GM12878 (cell line): ENCODE data around the gene MMEL1. TPM values are rescaled to one million over a fixed set of nuclear protein-coding genes. Genes with fewer than 3 reads are reported as not detected.

ENCODE experiments used
- ATAC-seq: fragments of 200-7000 bp; cut with Tn5 transposase; 3 replicates; pipeline ENCODE4 v1.9.1; 2020; ENCODE audit warnings: mild to moderate bottlenecking, moderate library complexity
- BruUV-seq: library from RNA; stranded (reverse); fragments of 400-500 nt; replicated peaks from 2 replicates; lab custom pipeline; 2021; lab: Mats Ljungman, UMichigan
- CTCF ChIA-PET: fragments of 300-600 bp; sonication (Branson Sonifier 250); formaldehyde crosslinking; extraction: SDS; loops from one replicate; lab custom pipeline; 2021; ENCODE audit warnings: inconsistent platforms; lab: Yijun Ruan, JAX
- POLR2A ChIA-PET: fragments of 350-600 bp; formaldehyde crosslinking; extraction: SDS; loops from one replicate; lab custom pipeline; 2021; ENCODE audit warnings: inconsistent platforms; lab: Charles Lee
- RAD21 ChIA-PET: fragments of 300-600 bp; sonication (Branson Sonifier 250); formaldehyde crosslinking; loops from one replicate; lab custom pipeline; 2023; ENCODE audit warnings: antibody characterized with exemption; ENCODE audit not compliant: unreplicated experiment; lab: Charles Lee
- SMC1A ChIA-PET: fragments of 300-600 bp; sonication (Branson Sonifier 250); formaldehyde crosslinking; loops from one replicate; lab custom pipeline; 2023; ENCODE audit not compliant: unreplicated experiment, uncharacterized antibody; lab: Charles Lee
- DNase-seq: peaks from one replicate; pipeline ENCODE4 v3.0.0-alpha.2; 2011; ENCODE audit warnings: low read depth, low spot score
- FAIRE-seq: peaks from 3 replicates; lab custom pipeline; 2011; peaks lifted over from hg19 to GRCh38; lab: Jason Lieb, UNC
- H2AFZ ChIP-seq: 2 replicates; pipeline ENCODE4 v1.6.0; 2011; ENCODE audit warnings: low read depth, low read length, control low read depth; ENCODE audit not compliant: control insufficient read depth
- H3K27ac ChIP-seq: 2 replicates; pipeline ENCODE4 v1.5.1; 2011; ENCODE audit warnings: control low read depth; ENCODE audit not compliant: control insufficient read depth, insufficient read depth
- H3K27me3 ChIP-seq, 2 experiments: replicated peaks in 1 of 2; 2 replicates each; pipeline versions ENCODE4 v1.6.0 to v1.6.1; 2011; ENCODE audit warnings: low read length in 1 of 2; ENCODE audit not compliant: control insufficient read depth in 2 of 2, insufficient read depth in 2 of 2
- H3K36me3 ChIP-seq, 2 experiments: 2 replicates each; pipeline ENCODE4 v1.5.1; 2011; ENCODE audit warnings: low read length in 1 of 2; ENCODE audit not compliant: control insufficient read depth in 2 of 2, insufficient read depth in 2 of 2
- H3K4me1 ChIP-seq: 2 replicates; pipeline ENCODE4 v1.6.1; 2011; ENCODE audit warnings: mild to moderate bottlenecking, low read length, moderate library complexity, mixed read lengths; ENCODE audit not compliant: control insufficient read depth, insufficient read depth
- H3K4me2 ChIP-seq: 2 replicates; pipeline ENCODE4 v1.6.0; 2011; ENCODE audit warnings: control low read depth; ENCODE audit not compliant: control insufficient read depth, insufficient read depth
- H3K4me3 ChIP-seq: fragments of 200-600 bp; sonication (generic); 2 replicates; pipeline ENCODE4 v1.5.1; 2016
- H3K79me2 ChIP-seq: 2 replicates; pipeline ENCODE4 v1.6.0; 2011; ENCODE audit warnings: low read length; ENCODE audit not compliant: control insufficient read depth, insufficient read depth
- H3K9ac ChIP-seq: 2 replicates; pipeline ENCODE4 v1.8.0; 2011; ENCODE audit warnings: low read length, control low read depth, mixed read lengths; ENCODE audit not compliant: control insufficient read depth, insufficient read depth
- H3K9me3 ChIP-seq: replicated peaks from 3 replicates; pipeline ENCODE4 v1.5.1; 2011; ENCODE audit warnings: mild to moderate bottlenecking, low read length; ENCODE audit not compliant: control insufficient read depth, insufficient read depth
- H4K20me1 ChIP-seq: 2 replicates; pipeline ENCODE4 v1.6.0; 2011; ENCODE audit not compliant: control insufficient read depth, insufficient read depth
- ATF3 ChIP-seq: IDR thresholded peaks from 2 replicates; pipeline ENCODE4 v1.6.1; 2011; ENCODE audit warnings: low read depth, mild to moderate bottlenecking, low read length, moderate library complexity, borderline replicate concordance; ENCODE audit errors: extremely low read depth
- DPF2 ChIP-seq: fragments of 450-650 bp; IDR thresholded peaks from 2 replicates; pipeline ENCODE4 v1.6.1; 2017; ENCODE audit warnings: mild to moderate bottlenecking
- KAT2A ChIP-seq: conservative IDR thresholded peaks from 2 replicates; pipeline ENCODE4 v1.6.1; 2011; ENCODE audit warnings: low read depth, low read length; ENCODE audit not compliant: control insufficient read depth
- MXI1 ChIP-seq: fragments of 150-350 bp; IDR thresholded peaks from 2 replicates; pipeline ENCODE4 v1.6.1; 2011; ENCODE audit warnings: low read depth, mild to moderate bottlenecking, inconsistent platforms, low read length, improper control_type of control experiment
- SPI1 ChIP-seq: IDR thresholded peaks from 2 replicates; pipeline ENCODE4 v1.6.1; 2011; ENCODE audit warnings: low read depth, mild to moderate bottlenecking, low read length, moderate library complexity, borderline replicate concordance; ENCODE audit not compliant: insufficient read depth
- WGBS: methylation state at CpG from one replicate; pipeline ENCODE4 v1.1.6; 2016; ENCODE audit warnings: low lambda C conversion rate; ENCODE audit not compliant: insufficient replicate concordance, insufficient coverage; ENCODE audit errors: missing lambda C conversion rate; 5-methylcytosine and 5-hydroxymethylcytosine counted together
- in situ Hi-C: fragments of 300-500 bp; cut with MboI; formaldehyde crosslinking; loops from 9 replicates; pipeline ENCODE4 v1.14.3; 2018; ENCODE audit warnings: mixed read lengths
- intact Hi-C: fragments of 100-400 bp; cut with micrococcal nuclease; formaldehyde crosslinking; loops from one replicate; pipeline ENCODE4 v1.14.2; 2022; ENCODE audit not compliant: unreplicated experiment
- polyA plus RNA-seq, 11 experiments: library from polyadenylated mRNA; depleted of rRNA in 4 of 11; unstranded in 6 of 11; stranded (reverse) in 5 of 11; fragments of >200 nt; fragmentation: Nextera tagmentation in 4 of 11; fragmentation: Illumina TruSeq in 1 of 11; extraction: Ambion mirVana in 4 of 11; extraction: Trizol in 1 of 11; gene quantifications; 1 replicate in 1 of 11; 2 replicates in 10 of 11; pipeline versions ENCODE4 v1.2.1 to v1.2.3, GENCODE V29; 2011 to 2016; ENCODE audit warnings: inconsistent platforms in 2 of 11, missing spikeins in 2 of 11, low read depth in 1 of 11
- total RNA-seq, 4 experiments: library from RNA; depleted of rRNA in 3 of 4; stranded (reverse); fragments of >200 nt in 3 of 4; fragmentation: Illumina TruSeq in 1 of 4; extraction: Trizol in 1 of 4; gene quantifications; 2 replicates each; pipeline versions ENCODE4 v1.2.1 to v1.2.3, GENCODE V29; 2013 to 2021
- TF ChIP-seq, protein P1 (sequence below): IDR thresholded peaks from 2 replicates; pipeline ENCODE4 v1.6.1; 2011; ENCODE audit warnings: low read depth, low read length, improper control_type of control experiment, borderline replicate concordance
- TF ChIP-seq, protein P2 (sequence below): IDR thresholded peaks from 2 replicates; pipeline ENCODE4 v1.6.1; 2012; ENCODE audit warnings: low read length, inconsistent platforms

The MMEL1 gene
- total and polyA plus RNA-seq, 10 of the 15 experiments (the other 5 are each of a cell fraction or from before 2014, with no cell fraction given): 0.11 TPM; not detected in 9

- no peak for TF ChIP-seq SPI1
- TF ChIP-seq KAT2A: no peak
- no peak for TF ChIP-seq MXI1
- TF ChIP-seq, protein P1, sequence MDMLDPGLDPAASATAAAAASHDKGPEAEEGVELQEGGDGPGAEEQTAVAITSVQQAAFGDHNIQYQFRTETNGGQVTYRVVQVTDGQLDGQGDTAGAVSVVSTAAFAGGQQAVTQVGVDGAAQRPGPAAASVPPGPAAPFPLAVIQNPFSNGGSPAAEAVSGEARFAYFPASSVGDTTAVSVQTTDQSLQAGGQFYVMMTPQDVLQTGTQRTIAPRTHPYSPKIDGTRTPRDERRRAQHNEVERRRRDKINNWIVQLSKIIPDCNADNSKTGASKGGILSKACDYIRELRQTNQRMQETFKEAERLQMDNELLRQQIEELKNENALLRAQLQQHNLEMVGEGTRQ: no peak
- TF ChIP-seq DPF2: no peak
- no peak for TF ChIP-seq ATF3
- TF ChIP-seq, protein P2, sequence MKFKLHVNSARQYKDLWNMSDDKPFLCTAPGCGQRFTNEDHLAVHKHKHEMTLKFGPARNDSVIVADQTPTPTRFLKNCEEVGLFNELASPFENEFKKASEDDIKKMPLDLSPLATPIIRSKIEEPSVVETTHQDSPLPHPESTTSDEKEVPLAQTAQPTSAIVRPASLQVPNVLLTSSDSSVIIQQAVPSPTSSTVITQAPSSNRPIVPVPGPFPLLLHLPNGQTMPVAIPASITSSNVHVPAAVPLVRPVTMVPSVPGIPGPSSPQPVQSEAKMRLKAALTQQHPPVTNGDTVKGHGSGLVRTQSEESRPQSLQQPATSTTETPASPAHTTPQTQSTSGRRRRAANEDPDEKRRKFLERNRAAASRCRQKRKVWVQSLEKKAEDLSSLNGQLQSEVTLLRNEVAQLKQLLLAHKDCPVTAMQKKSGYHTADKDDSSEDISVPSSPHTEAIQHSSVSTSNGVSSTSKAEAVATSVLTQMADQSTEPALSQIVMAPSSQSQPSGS: no peak
- TF ChIP-seq, all 136 proteins: peak for 0
- H3K36me3 ChIP-seq: no peaks in the 10 kb centered on the region
- H3K4me3 ChIP-seq: no peak overlapping the region
- intact Hi-C loops (no loop called here), in situ Hi-C loops (no loop called here)
- RAD21 ChIA-PET: no interaction called here
- H3K27me3 ChIP-seq: no peaks in the 10 kb centered on the region
- H3K9me3 ChIP-seq: peaks cover 2% of the 10 kb centered on the region; the same call in 1 of the 3 replicates
- 0% methylated on average over 1 of the region's 1 CpG for WGBS
- no peaks in the 10 kb centered on the region for H3K4me1 ChIP-seq
- no TSS peak for BruUV-seq
- no peak overlapping the region for H3K4me2 ChIP-seq
- FAIRE-seq: no peak
- no peak for ATAC-seq
- no peaks in the 10 kb centered on the region for H3K79me2 ChIP-seq
- SMC1A ChIA-PET: no interaction called here
- no peak overlapping the region for H3K27ac ChIP-seq
- H2AFZ ChIP-seq: no peak overlapping the region
- POLR2A ChIA-PET: no interaction called here
- H3K9ac ChIP-seq: no peak overlapping the region
- no peak for DNase-seq
- CTCF ChIA-PET: no interaction called here
- no peaks in the 10 kb centered on the region for H4K20me1 ChIP-seq
Measured at GRCh38 chr1:2617971-2618470, 14.8 kb downstream of the MMEL1 start.
